Right atrium auricular region (tissue), 2 donors: Measurements from ENCODE around the gene FKBP9. TPM values are rescaled to one million over a fixed set of nuclear protein-coding genes. Genes with fewer than 3 reads are reported as not detected.

Experiments used
- DNase-seq: peaks from one replicate; pipeline ENCODE4 v3.0.0-alpha.2; 2019; ENCODE audit warnings: low spot score
- H3K27ac ChIP-seq, 2 donors: fragments of 200-600 bp; sonication (generic); 1 replicate in 1 of 2; 2 replicates in 1 of 2; pipeline ENCODE4 v1.5.1; 2016 to 2019
- H3K27me3 ChIP-seq, 2 donors: fragments of 200-600 bp; sonication (generic); one replicate each; pipeline versions ENCODE4 v1.5.1 to v1.6.0; 2017 to 2019
- H3K36me3 ChIP-seq: fragments of 200-600 bp; sonication (generic); one replicate; pipeline ENCODE4 v1.5.1; 2016
- H3K4me1 ChIP-seq, 2 donors: fragments of 200-600 bp; sonication (generic); one replicate each; pipeline versions ENCODE4 v1.5.1 to v1.6.0; 2017 to 2019
- H3K4me3 ChIP-seq, 2 donors: fragments of 200-600 bp; sonication (generic); 1 replicate in 1 of 2; 2 replicates in 1 of 2; pipeline ENCODE4 v1.5.1; 2017 to 2019; ENCODE audit warnings: mild to moderate bottlenecking in 1 of 2, moderate library complexity in 1 of 2
- H3K9me3 ChIP-seq, 2 donors: fragments of 200-600 bp; sonication (generic); one replicate each; pipeline ENCODE4 v1.5.1; 2019
- total RNA-seq, 2 donors: library from RNA; depleted of rRNA; stranded (reverse); fragments of >200 nt; gene quantifications; one replicate each; pipeline ENCODE4 v1.1.0, GENCODE V29; 2016
- TF ChIP-seq, protein P1 (sequence below), 2 donors: fragments of 200-600 bp; sonication (generic); IDR thresholded peaks; one replicate each; pipeline ENCODE4 v1.5.1; 2019; ENCODE audit warnings: antibody characterized with exemption in 2 of 2

The FKBP9 gene
- total RNA-seq, 2 donors from 2014 or later = 73.3 to 129 TPM

DNA sequence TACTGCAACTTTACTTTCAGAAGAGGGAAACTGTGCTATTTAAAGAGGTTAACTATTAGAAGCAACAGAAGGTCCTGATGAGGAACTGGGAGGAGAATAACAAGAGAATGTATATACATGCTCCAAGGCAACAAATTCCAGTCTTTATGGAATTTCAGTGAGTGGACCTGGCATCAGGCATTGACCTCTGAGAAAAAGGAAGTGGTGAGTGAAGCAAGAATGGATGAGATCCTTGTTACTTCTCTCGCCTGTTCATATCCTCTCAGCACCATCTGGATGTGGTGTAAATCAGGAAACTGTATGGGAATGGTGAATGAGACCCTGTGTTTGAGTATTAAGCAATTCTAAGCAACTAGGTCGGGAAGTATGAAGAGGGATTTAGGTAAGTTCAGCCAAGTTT is 35.3 kb upstream of the FKBP9 start:
- Histone ChIP-seq H3K36me3 (peaks cover 50% of the 10 kb centered on the region), H3K27me3 (no peaks in the 10 kb centered on the region), H3K27ac (no peak overlapping the region), H3K4me3 (no peak overlapping the region), H3K4me1 (no peaks in the 10 kb centered on the region), H3K9me3 (no peaks in the 10 kb centered on the region)
- TF ChIP-seq, protein P1, sequence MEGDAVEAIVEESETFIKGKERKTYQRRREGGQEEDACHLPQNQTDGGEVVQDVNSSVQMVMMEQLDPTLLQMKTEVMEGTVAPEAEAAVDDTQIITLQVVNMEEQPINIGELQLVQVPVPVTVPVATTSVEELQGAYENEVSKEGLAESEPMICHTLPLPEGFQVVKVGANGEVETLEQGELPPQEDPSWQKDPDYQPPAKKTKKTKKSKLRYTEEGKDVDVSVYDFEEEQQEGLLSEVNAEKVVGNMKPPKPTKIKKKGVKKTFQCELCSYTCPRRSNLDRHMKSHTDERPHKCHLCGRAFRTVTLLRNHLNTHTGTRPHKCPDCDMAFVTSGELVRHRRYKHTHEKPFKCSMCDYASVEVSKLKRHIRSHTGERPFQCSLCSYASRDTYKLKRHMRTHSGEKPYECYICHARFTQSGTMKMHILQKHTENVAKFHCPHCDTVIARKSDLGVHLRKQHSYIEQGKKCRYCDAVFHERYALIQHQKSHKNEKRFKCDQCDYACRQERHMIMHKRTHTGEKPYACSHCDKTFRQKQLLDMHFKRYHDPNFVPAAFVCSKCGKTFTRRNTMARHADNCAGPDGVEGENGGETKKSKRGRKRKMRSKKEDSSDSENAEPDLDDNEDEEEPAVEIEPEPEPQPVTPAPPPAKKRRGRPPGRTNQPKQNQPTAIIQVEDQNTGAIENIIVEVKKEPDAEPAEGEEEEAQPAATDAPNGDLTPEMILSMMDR (IDR thresholded peaks at IDR 0.05) = no peak
- DNase-seq = no peak

DNA sequence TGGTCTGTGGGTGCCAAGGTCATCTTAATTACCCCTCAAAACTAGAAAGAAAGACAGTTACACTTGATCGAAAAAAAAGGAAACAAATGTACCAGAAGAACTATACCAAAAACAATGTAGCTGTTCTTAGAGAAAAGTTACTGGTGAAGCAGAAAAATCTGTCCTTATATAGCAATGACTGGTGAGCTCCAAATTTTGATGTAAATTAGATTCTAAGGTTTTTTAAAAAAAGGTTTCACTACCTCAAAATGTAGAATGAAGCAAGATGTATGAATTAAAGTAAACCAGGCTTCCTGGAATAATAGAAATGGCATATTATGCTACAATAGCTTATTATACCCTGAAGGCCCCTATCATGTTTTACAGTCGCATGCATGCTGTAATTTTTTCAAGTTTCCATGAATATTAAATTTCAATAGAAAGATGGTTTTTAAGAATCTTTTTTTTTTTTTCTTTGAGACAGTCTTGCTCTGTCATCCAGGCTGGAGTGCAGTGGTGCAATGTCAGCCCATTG is 28.4 kb upstream of the FKBP9 start:
- no peak for DNase-seq
- Histone ChIP-seq H3K9me3 (no peaks in the 10 kb centered on the region), H3K4me3 (no peak overlapping the region), H3K27me3 (no peaks in the 10 kb centered on the region), H3K36me3 (peaks cover 32% of the 10 kb centered on the region), H3K27ac (no peak overlapping the region), H3K4me1 (no peaks in the 10 kb centered on the region)
- TF ChIP-seq, protein P1 (IDR thresholded peaks at IDR 0.05) = no peak

DNA sequence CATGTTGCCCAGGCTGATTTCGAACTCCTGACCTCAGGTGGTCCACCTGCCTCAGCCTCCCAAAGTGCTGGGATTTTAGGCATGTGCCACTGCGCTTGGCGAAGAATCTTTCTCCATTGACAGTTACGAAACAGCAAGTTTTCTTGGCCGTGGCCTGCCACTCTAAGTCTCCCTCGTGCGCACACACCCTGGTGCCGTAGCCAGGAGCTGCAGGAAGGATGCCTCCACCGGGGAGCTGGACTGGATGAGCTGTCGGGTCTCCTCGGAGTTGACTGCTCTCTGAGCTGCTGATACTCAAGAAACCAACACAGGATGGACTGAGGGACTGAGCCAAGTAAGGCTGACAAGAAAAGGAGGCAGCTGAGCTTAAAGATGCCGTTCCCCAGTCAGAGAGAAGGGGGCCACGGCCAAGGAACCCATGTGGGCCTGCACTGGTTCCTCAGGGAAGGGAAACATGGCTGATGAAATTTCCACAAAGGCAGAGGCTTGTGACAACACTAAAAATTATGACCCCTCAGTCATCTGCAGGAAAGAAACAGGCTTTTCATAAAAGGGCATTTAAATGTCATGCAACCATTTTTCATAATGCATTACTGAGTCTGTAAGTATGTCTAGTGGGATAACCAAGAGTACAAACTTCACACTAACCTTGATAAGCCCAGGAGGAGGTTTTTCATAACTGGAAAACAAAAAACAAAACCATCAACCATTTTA is 27.7 kb upstream of the FKBP9 start:
- H3K9me3 ChIP-seq = no peaks in the 10 kb centered on the region
- no peak overlapping the region for H3K4me3 ChIP-seq
- TF ChIP-seq, protein P1 (IDR thresholded peaks at IDR 0.05) = no peak
- no peak for DNase-seq
- H3K4me1 ChIP-seq = no peaks in the 10 kb centered on the region
- peaks cover 32% of the 10 kb centered on the region for H3K36me3 ChIP-seq
- H3K27ac ChIP-seq = no peak overlapping the region
- no peaks in the 10 kb centered on the region for H3K27me3 ChIP-seq

DNA sequence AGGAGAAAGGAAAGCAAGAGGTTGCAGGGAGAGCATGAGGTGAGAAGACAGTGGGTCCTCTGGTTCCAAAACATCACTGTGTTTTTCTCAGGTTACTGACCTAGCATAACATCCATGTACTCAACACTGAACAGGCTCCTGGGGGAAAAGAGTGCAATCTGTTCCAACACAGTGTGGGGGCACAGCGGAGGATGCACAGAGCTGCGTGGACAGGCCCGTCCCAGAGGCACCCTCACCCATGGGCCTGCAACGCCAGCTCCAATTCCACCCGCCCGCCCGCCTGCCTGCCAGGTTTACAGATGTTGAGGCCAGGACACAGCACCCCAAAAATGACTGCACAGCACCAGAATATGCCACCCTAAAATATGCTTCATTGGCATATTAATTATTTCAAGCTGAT is 26.9 kb upstream of the FKBP9 start:
- H3K9me3 ChIP-seq = no peaks in the 10 kb centered on the region
- peaks cover 32% of the 10 kb centered on the region for H3K36me3 ChIP-seq
- no peak for DNase-seq
- H3K27me3 ChIP-seq = no peaks in the 10 kb centered on the region
- H3K27ac ChIP-seq = no peak overlapping the region
- no peaks in the 10 kb centered on the region for H3K4me1 ChIP-seq
- no peak overlapping the region for H3K4me3 ChIP-seq
- TF ChIP-seq, protein P1 (IDR thresholded peaks at IDR 0.05) = no peak

DNA sequence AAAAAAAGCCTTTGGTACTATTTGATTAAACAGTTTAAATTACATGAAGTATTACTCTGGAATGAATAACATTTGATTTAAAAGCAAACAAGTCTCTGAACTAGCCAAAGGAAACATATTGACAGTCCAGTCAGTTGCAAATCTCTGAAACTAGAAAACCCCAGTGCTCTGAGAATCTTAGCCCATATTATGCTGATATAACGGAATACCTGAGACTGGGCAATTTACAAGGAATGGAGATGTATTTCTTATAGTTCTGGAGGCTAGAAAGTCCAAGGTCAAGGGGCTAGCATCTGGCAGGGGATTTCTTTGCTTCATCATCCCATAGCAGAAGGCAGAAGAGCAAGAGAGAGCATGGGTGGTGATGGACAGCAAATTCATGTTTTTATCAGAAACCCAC is 21.7 kb upstream of the FKBP9 start:
- H3K36me3 ChIP-seq = peaks cover 9% of the 10 kb centered on the region
- H3K4me1 ChIP-seq = peaks cover 0 to 22% of the 10 kb centered on the region in 2 donors
- no peaks in the 10 kb centered on the region for H3K27me3 ChIP-seq
- DNase-seq = no peak
- TF ChIP-seq, protein P1 (IDR thresholded peaks at IDR 0.05) = no peak
- no peak overlapping the region for H3K27ac ChIP-seq
- no peaks in the 10 kb centered on the region for H3K9me3 ChIP-seq
- H3K4me3 ChIP-seq = no peak overlapping the region

DNA sequence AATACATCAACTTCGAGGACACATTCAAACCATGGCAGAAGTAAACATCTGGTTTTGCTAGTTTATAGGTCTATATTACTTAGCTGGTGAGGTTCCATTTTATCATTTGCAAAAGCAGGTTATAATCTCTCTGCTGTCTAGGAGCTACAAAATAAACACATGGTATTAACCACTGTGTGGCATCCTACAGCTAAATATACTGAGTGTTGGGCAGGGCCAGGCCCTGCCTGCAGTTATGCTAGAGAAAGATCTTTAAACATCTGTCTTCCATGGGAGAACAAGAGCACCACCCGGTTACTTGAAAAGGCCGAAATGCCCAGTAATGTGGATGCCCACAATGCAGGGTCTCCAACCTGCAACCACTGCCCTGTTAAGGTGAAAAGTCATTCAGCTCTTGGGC is 20.6 kb upstream of the FKBP9 start:
- Histone ChIP-seq H3K4me1 (peaks cover 0 to 28% of the 10 kb centered on the region in 2 donors), H3K27ac (no peak overlapping the region), H3K9me3 (no peaks in the 10 kb centered on the region), H3K4me3 (no peak overlapping the region), H3K36me3 (peaks cover 2% of the 10 kb centered on the region), H3K27me3 (no peaks in the 10 kb centered on the region)
- TF ChIP-seq, protein P1 (IDR thresholded peaks at IDR 0.05) = no peak
- no peak for DNase-seq
